Hepatocyte (in vitro differentiated cells): ENCODE measurements around the gene WNK1. TPM values are rescaled to one million over a fixed set of nuclear protein-coding genes. Genes with fewer than 3 reads are reported as not detected.

Experiments used
- DNase-seq: peaks from one replicate; pipeline ENCODE4 v3.0.0-alpha.2; 2016; ENCODE audit warnings: low spot score
- H2AFZ ChIP-seq: fragments of 200-600 bp; sonication (generic); 2 replicates; pipeline ENCODE4 v1.6.0; 2016; ENCODE audit warnings: antibody characterized with exemption, mild to moderate bottlenecking
- H3K27ac ChIP-seq: fragments of 200-600 bp; sonication (generic); 2 replicates; pipeline ENCODE4 v1.5.1; 2016; ENCODE audit warnings: mild to moderate bottlenecking
- H3K27me3 ChIP-seq: fragments of 200-600 bp; sonication (generic); 2 replicates; pipeline ENCODE4 v1.6.1; 2016
- H3K36me3 ChIP-seq: fragments of 200-600 bp; sonication (generic); replicated peaks from 2 replicates; pipeline ENCODE4 v1.5.1; 2016; ENCODE audit warnings: low read depth; ENCODE audit not compliant: insufficient read depth
- H3K4me1 ChIP-seq: fragments of 200-600 bp; sonication (generic); 2 replicates; pipeline ENCODE4 v1.5.1; 2016; ENCODE audit warnings: mild to moderate bottlenecking, moderate library complexity; ENCODE audit not compliant: insufficient read depth
- H3K4me2 ChIP-seq: fragments of 200-600 bp; sonication (generic); 2 replicates; pipeline ENCODE4 v1.6.0; 2016
- H3K4me3 ChIP-seq: fragments of 200-600 bp; sonication (generic); 2 replicates; pipeline ENCODE4 v1.5.1; 2016; ENCODE audit warnings: mild to moderate bottlenecking
- H3K79me2 ChIP-seq: fragments of 200-600 bp; sonication (generic); 2 replicates; pipeline ENCODE4 v1.6.0; 2017; ENCODE audit warnings: mild to moderate bottlenecking
- H3K9me2 ChIP-seq: fragments of 200-600 bp; sonication (generic); replicated peaks from 2 replicates; pipeline ENCODE4 v1.6.0; 2017; ENCODE audit warnings: mild to moderate bottlenecking; ENCODE audit not compliant: insufficient read depth
- H3K9me3 ChIP-seq: fragments of 200-600 bp; sonication (generic); 2 replicates; pipeline ENCODE4 v1.5.1; 2016; ENCODE audit warnings: low read depth, mild to moderate bottlenecking
- H4K20me1 ChIP-seq: fragments of 200-600 bp; sonication (generic); 2 replicates; pipeline ENCODE4 v1.6.0; 2016; ENCODE audit warnings: mild to moderate bottlenecking; ENCODE audit not compliant: insufficient read depth, poor library complexity, severe bottlenecking
- EZH2 ChIP-seq: fragments of 200-600 bp; sonication (generic); IDR thresholded peaks from 2 replicates; pipeline ENCODE4 v1.6.1; 2016; ENCODE audit warnings: antibody characterized with exemption, mild to moderate bottlenecking, borderline replicate concordance
- EZH2phosphoT487 ChIP-seq: fragments of 200-600 bp; sonication (generic); IDR thresholded peaks from one replicate; pipeline ENCODE4 v1.6.1; 2018; ENCODE audit warnings: antibody characterized with exemption, mild to moderate bottlenecking, low read depth, moderate library complexity; ENCODE audit not compliant: unreplicated experiment, severe bottlenecking
- WGBS: methylation state at CpG from one replicate; pipeline ENCODE4 v1.1.6; 2016; ENCODE audit warnings: low lambda C conversion rate; ENCODE audit errors: missing lambda C conversion rate; 5-methylcytosine and 5-hydroxymethylcytosine counted together
- polyA plus RNA-seq: library from polyadenylated mRNA; unstranded; fragments of >200 nt; fragmentation: Nextera tagmentation; extraction: Ambion mirVana; gene quantifications from 2 replicates; pipeline ENCODE4 v1.2.1, GENCODE V29; 2016
- total RNA-seq: library from RNA; depleted of rRNA; stranded (reverse); fragments of >200 nt; gene quantifications from 2 replicates; pipeline ENCODE4 v1.2.3, GENCODE V29; 2014
- TF ChIP-seq, protein P1 (sequence below): fragments of 200-600 bp; sonication (generic); IDR thresholded peaks from 2 replicates; pipeline ENCODE4 v1.5.1; 2016; ENCODE audit warnings: antibody characterized with exemption, mild to moderate bottlenecking; ENCODE audit not compliant: poor library complexity

WNK1 gene
- total and polyA plus RNA-seq, 2 experiments from 2014 or later: 58.5 to 62.6 TPM

DNA sequence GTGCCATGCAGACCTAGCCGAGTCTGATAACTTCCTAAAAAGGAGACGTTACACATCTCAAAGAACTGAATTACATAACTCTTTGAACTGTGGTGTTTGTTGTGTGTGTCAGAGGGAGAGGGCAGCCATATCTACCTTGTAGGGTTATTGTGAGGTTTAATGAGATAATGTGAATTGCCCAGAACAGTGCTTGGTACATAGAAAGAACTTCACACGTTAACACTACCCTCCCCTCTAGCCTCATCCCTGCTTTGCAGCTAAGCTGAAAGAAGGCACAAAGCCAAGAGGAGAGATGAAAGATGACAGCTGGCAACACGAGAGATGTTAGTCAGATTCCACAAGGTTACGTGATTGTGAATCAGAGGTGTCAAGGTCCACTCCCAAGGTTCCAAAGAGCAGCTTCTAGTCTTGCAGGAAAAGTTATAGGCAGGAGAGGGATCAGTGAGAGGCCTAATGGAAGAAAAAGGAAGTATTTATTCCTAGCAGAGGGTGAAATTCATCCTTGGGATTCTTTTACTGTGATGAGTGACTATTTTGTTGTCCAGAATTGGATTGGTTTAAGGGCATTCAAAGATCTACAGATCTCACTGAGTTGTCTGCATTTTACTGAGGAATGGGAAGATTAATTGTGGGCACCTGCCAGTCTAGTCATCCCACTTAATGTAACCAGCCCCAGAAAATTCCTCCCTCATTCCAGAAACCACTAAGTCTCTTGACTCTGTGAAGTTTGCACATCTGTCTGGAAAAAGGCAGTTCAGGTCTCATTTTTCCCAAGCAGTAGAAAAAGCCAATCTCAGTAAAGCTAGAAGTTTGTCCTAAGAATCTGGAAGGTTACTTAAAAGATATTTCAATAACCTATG lies 25.9 kb upstream of the WNK1 start:
- Histone ChIP-seq H3K27me3 (no peaks in the 10 kb centered on the region), H3K79me2 (no peaks in the 10 kb centered on the region), H3K4me1 (peaks cover 4% of the 10 kb centered on the region), H4K20me1 (no peaks in the 10 kb centered on the region), H3K9me3 (no peaks in the 10 kb centered on the region), H3K36me3 (no peaks in the 10 kb centered on the region), H3K4me2 (no peak overlapping the region), H3K4me3 (no peak overlapping the region), H2AFZ (no peak overlapping the region), H3K9me2 (no peaks in the 10 kb centered on the region), H3K27ac (peak overlapping the region; percentile 47)
- peak; percentile 62 for DNase-seq
- TF ChIP-seq, protein P1, sequence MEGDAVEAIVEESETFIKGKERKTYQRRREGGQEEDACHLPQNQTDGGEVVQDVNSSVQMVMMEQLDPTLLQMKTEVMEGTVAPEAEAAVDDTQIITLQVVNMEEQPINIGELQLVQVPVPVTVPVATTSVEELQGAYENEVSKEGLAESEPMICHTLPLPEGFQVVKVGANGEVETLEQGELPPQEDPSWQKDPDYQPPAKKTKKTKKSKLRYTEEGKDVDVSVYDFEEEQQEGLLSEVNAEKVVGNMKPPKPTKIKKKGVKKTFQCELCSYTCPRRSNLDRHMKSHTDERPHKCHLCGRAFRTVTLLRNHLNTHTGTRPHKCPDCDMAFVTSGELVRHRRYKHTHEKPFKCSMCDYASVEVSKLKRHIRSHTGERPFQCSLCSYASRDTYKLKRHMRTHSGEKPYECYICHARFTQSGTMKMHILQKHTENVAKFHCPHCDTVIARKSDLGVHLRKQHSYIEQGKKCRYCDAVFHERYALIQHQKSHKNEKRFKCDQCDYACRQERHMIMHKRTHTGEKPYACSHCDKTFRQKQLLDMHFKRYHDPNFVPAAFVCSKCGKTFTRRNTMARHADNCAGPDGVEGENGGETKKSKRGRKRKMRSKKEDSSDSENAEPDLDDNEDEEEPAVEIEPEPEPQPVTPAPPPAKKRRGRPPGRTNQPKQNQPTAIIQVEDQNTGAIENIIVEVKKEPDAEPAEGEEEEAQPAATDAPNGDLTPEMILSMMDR: no peak
- TF ChIP-seq EZH2phosphoT487 (no peak), EZH2 (no peak)
- WGBS: 48% methylated on average over 5 of the region's 5 CpGs

DNA sequence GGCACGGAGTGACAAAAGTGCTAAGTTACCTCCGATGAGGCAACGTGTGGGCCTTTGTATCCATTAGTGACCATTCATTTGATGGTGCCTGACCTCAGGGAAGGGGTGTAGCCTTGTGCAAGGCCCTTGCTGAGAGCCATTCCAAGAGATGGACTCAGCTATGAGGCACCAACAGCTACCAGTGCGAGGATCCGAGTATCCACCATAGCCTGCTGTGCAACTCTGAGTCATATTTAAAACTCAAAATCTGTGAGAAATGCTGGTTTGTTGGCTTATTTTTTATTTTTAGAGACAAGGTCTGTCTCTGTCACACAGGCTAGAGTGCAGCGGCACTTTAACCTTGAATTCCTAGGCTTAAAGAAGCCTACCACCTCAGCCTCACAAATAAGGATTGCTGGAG lies 25.1 kb upstream of the WNK1 start:
- H3K4me2 ChIP-seq: no peak overlapping the region
- H3K9me2 ChIP-seq: no peaks in the 10 kb centered on the region
- peaks cover 4% of the 10 kb centered on the region for H3K4me1 ChIP-seq
- H3K36me3 ChIP-seq: no peaks in the 10 kb centered on the region
- TF ChIP-seq, protein P1: no peak
- TF ChIP-seq EZH2phosphoT487 (no peak), EZH2 (no peak)
- no peak overlapping the region for H3K27ac ChIP-seq
- no peaks in the 10 kb centered on the region for H4K20me1 ChIP-seq
- no peak overlapping the region for H2AFZ ChIP-seq
- WGBS: 90% methylated on average over 6 of the region's 6 CpGs
- H3K27me3 ChIP-seq: no peaks in the 10 kb centered on the region
- no peak overlapping the region for H3K4me3 ChIP-seq
- H3K79me2 ChIP-seq: no peaks in the 10 kb centered on the region
- H3K9me3 ChIP-seq: no peaks in the 10 kb centered on the region
- DNase-seq: no peak

DNA sequence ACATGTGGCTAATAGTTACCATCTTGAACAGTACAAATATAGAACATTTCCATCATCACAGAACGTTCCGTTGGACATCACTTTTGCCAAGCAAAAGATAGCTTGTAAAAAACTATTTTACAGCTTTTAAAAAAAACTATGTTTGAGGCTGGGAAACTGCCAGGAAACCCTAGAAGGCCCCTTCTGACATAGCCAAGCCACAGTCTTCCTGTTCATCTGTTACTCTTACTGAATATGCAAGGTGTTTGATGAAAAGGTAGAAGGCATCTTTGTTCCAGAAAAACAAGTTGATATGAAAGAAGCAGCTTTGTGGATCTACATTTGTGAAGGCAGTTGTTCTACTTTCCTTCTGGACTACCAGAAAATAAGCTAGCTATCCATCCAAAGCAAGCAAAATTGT lies 23.6 kb upstream of the WNK1 start:
- Histone ChIP-seq H3K4me2 (no peak overlapping the region), H2AFZ (no peak overlapping the region), H3K79me2 (no peaks in the 10 kb centered on the region), H3K4me1 (peaks cover 4% of the 10 kb centered on the region), H3K9me2 (no peaks in the 10 kb centered on the region), H3K36me3 (no peaks in the 10 kb centered on the region), H3K4me3 (no peak overlapping the region), H3K27ac (no peak overlapping the region), H4K20me1 (no peaks in the 10 kb centered on the region), H3K27me3 (no peaks in the 10 kb centered on the region), H3K9me3 (no peaks in the 10 kb centered on the region)
- TF ChIP-seq, protein P1: no peak
- TF ChIP-seq EZH2 (no peak), EZH2phosphoT487 (no peak)
- 58% methylated on average over 2 of the region's 2 CpGs for WGBS
- no peak for DNase-seq
